ENCODE measurements around the gene SLC35F3.

DNA sequence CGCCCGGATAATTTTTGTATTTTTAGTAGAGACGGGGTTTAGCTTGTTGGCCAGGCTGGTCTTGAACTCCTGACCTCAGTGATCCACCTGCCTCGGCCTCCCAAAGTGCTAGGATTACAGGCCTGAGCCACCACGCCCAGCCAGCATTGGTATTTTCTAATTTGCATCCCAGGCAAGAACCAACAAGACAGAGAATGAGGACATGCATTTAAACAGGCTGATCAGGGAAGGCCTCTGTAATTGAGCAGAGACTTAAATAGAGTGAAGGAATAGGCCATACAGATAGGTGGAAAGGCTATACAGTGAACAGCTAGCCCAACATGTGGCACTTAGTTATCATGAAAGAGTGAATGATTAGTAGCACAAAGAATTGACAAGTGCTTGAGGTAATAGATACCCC lies 230.4 kb downstream of the SLC35F3 start:
- TF ChIP-seq, protein P1, sequence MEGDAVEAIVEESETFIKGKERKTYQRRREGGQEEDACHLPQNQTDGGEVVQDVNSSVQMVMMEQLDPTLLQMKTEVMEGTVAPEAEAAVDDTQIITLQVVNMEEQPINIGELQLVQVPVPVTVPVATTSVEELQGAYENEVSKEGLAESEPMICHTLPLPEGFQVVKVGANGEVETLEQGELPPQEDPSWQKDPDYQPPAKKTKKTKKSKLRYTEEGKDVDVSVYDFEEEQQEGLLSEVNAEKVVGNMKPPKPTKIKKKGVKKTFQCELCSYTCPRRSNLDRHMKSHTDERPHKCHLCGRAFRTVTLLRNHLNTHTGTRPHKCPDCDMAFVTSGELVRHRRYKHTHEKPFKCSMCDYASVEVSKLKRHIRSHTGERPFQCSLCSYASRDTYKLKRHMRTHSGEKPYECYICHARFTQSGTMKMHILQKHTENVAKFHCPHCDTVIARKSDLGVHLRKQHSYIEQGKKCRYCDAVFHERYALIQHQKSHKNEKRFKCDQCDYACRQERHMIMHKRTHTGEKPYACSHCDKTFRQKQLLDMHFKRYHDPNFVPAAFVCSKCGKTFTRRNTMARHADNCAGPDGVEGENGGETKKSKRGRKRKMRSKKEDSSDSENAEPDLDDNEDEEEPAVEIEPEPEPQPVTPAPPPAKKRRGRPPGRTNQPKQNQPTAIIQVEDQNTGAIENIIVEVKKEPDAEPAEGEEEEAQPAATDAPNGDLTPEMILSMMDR (IDR thresholded peaks at IDR 0.05; ENCODE audit: low read depth, low read length, poor library complexity, severe bottlenecking) = no peak
- TF ChIP-seq EZH2phosphoT487 (IDR thresholded peaks at IDR 0.05; ENCODE audit: borderline replicate concordance, low read length) = no peak
